Measurements from ENCODE around the gene EPN2. TPM values are rescaled to one million over a fixed set of nuclear protein-coding genes. Genes with fewer than 3 reads are reported as not detected.

The EPN2 gene
- total and polyA plus RNA-seq, 9 donors = 21.6 to 68.9 (median 52.7) TPM

GRCh38 chr17:19253112-19253511, 15.9 kb downstream of the EPN2 start:
- no peaks in the 10 kb centered on the region for H3K36me3 ChIP-seq
- 98 to 100% (median 100%) methylated on average over 1 of the region's 1 CpG for WGBS, 3 donors
- H3K27me3 ChIP-seq = no peaks in the 10 kb centered on the region
- intact Hi-C loops (cut with DNase I) = no loop called here
- peaks cover 27% of the 10 kb centered on the region for H3K4me1 ChIP-seq (ENCODE audit: insufficient read depth)
- no peak for TF ChIP-seq EP300 (IDR thresholded peaks at IDR 0.05)
- no peak for TF ChIP-seq POLR2A (IDR thresholded peaks at IDR 0.05)
- TF ChIP-seq, protein P1, sequence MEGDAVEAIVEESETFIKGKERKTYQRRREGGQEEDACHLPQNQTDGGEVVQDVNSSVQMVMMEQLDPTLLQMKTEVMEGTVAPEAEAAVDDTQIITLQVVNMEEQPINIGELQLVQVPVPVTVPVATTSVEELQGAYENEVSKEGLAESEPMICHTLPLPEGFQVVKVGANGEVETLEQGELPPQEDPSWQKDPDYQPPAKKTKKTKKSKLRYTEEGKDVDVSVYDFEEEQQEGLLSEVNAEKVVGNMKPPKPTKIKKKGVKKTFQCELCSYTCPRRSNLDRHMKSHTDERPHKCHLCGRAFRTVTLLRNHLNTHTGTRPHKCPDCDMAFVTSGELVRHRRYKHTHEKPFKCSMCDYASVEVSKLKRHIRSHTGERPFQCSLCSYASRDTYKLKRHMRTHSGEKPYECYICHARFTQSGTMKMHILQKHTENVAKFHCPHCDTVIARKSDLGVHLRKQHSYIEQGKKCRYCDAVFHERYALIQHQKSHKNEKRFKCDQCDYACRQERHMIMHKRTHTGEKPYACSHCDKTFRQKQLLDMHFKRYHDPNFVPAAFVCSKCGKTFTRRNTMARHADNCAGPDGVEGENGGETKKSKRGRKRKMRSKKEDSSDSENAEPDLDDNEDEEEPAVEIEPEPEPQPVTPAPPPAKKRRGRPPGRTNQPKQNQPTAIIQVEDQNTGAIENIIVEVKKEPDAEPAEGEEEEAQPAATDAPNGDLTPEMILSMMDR (IDR thresholded peaks at IDR 0.05) = no peak
- no peak for DNase-seq
- no peak overlapping the region for H3K27ac ChIP-seq
- H3K4me3 ChIP-seq = no peak overlapping the region
- no peaks in the 10 kb centered on the region for H3K9me3 ChIP-seq

DNA sequence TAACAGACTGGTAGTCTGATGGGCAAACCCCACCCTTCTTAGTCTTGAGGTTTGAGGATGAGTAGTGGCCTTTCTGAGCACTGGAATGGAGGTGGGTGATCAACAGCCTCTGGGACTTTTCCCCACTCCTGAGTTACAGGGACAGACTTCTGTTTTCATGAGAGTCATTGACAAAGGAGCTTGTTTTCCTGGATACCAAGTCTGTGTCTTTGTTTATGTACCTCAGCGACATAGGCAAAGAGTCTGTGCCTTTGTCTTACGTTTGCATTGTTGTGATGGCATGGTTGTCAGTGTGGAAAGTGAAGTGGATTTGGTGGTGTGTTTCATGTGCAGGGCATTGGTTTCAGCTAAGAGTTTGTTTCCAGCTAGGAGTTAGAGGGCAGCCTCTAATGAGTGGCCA, 17.5 kb downstream of the EPN2 start:
- WGBS, 3 donors = 92 to 95% (median 93%) methylated on average over 2 of the region's 2 CpGs
- H3K4me3 ChIP-seq = no peak overlapping the region
- peaks cover 16% of the 10 kb centered on the region for H3K4me1 ChIP-seq (ENCODE audit: insufficient read depth)
- H3K27me3 ChIP-seq = no peaks in the 10 kb centered on the region
- no peak overlapping the region for H3K27ac ChIP-seq
- intact Hi-C loops (cut with DNase I) = no loop called here
- no peaks in the 10 kb centered on the region for H3K9me3 ChIP-seq
- TF ChIP-seq EP300 (IDR thresholded peaks at IDR 0.05) (no peak), POLR2A (IDR thresholded peaks at IDR 0.05) (no peak)
- TF ChIP-seq, protein P1 (IDR thresholded peaks at IDR 0.05) = no peak
- DNase-seq = no peak
- no peaks in the 10 kb centered on the region for H3K36me3 ChIP-seq

DNA sequence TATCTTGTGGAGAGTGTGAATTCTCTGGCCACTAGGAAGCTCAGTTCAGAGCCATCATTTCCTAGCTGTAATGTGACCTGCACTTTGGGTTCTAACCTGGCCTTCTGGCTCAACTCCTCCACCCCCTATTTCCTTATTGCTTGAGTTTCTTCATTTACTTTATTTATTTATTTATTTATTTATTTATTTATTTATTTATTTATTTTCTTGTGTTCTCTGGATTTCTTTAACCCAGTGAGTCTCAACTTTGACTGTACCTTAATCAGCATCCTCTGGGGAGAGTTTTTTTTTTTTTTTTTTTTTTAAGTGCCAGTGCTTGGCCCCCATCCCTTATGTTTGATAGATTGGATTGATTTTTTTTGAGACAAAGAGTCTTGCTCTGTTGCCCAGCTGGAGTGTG, 18.1 kb downstream of the EPN2 start:
- no peak for TF ChIP-seq POLR2A (IDR thresholded peaks at IDR 0.05)
- no peak for TF ChIP-seq EP300 (IDR thresholded peaks at IDR 0.05)
- no peak for DNase-seq
- intact Hi-C loops (cut with DNase I) = no loop called here
- no peak overlapping the region for H3K27ac ChIP-seq
- H3K4me3 ChIP-seq = no peak overlapping the region
- no peaks in the 10 kb centered on the region for H3K9me3 ChIP-seq
- no peaks in the 10 kb centered on the region for H3K36me3 ChIP-seq
- H3K4me1 ChIP-seq (ENCODE audit: insufficient read depth) = peaks cover 12% of the 10 kb centered on the region
- H3K27me3 ChIP-seq = no peaks in the 10 kb centered on the region

DNA sequence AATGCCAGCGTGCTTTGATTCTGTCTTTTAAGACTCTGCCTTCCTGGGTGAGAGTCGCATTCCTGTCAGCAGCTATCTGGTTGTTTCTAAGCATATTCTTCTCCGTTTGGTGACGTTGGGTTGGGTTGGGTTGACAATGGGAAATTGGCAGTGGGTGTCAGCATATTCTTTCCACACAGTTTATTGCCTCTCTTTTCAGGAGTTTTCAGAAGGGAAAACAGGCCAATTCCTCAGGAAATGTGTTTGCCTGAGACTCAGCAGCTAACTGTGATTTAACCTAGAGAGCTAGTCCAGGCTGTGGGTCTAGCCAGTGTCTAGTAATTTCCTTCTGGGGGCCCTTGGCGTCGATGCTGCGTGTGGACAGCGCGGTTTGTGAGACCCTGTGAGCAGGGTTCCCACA, 21.2 kb downstream of the EPN2 start:
- Histone ChIP-seq H3K9me3 (no peaks in the 10 kb centered on the region), H3K36me3 (no peaks in the 10 kb centered on the region), H3K4me3 (no peak overlapping the region), H3K4me1 (ENCODE audit: insufficient read depth) (peaks cover 5% of the 10 kb centered on the region), H3K27me3 (no peaks in the 10 kb centered on the region), H3K27ac (no peak overlapping the region)
- DNase-seq = no peak
- 74 to 93% (median 87%) methylated on average over 9 of the region's 9 CpGs for WGBS, 3 donors
- intact Hi-C loops (cut with DNase I) = no loop called here
- TF ChIP-seq, protein P1 (IDR thresholded peaks at IDR 0.05) = no peak
- no peak for TF ChIP-seq POLR2A (IDR thresholded peaks at IDR 0.05)

DNA sequence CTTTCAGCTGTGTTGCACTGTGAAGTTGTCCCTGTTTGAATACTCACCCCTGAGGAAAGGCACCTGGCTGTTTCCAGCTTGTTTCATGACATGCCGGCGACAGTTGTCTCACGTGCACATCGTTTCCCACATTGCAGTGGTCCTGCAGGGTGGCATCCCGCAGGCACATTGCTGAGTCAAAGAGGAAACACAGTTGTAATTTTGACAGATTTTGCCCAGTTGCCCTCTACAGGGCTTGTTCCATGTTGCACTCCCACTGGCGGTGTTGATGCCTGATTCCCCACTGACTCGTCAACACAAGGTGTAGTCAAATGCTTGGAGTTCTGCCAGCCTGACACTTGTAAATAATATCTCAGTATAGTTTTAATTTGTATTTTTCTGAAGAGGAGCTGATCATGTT, 23.8 kb downstream of the EPN2 start:
- WGBS, 3 donors = 81 to 96% (median 93%) methylated on average over 7 of the region's 7 CpGs
- Histone ChIP-seq H3K27me3 (no peaks in the 10 kb centered on the region), H3K36me3 (no peaks in the 10 kb centered on the region), H3K4me3 (no peak overlapping the region), H3K27ac (no peak overlapping the region), H3K4me1 (ENCODE audit: insufficient read depth) (peaks cover 12% of the 10 kb centered on the region), H3K9me3 (no peaks in the 10 kb centered on the region)
- DNase-seq = no peak
- intact Hi-C loops (cut with DNase I) = no loop called here
- TF ChIP-seq, protein P1 (IDR thresholded peaks at IDR 0.05) = no peak
- TF ChIP-seq EP300 (IDR thresholded peaks at IDR 0.05) = no peak
- no peak for TF ChIP-seq POLR2A (IDR thresholded peaks at IDR 0.05)
